HCT116 (cell line): ENCODE results near the gene MT2A. TPM values are rescaled to one million over a fixed set of nuclear protein-coding genes. Genes with fewer than 3 reads are reported as not detected.

Experiments used
- ATAC-seq: fragments of 200-7000 bp; cut with Tn5 transposase; 2 replicates; pipeline ENCODE4 v1.9.1; 2020; ENCODE audit warnings: mild to moderate bottlenecking, moderate library complexity
- BruUV-seq: library from RNA; stranded (reverse); fragments of 400-500 nt; replicated peaks from 2 replicates; lab custom pipeline; 2021; lab: Mats Ljungman, UMichigan
- CTCF ChIA-PET: fragments of 300-600 bp; sonication (Branson Sonifier 250); formaldehyde crosslinking; loops from one replicate; lab custom pipeline; 2021; ENCODE audit warnings: antibody characterized with exemption; lab: Charles Lee
- POLR2A ChIA-PET: fragments of 300-600, 350-600 bp; sonication (Branson Sonifier 250); formaldehyde crosslinking; loops from one replicate; lab custom pipeline; 2021; ENCODE audit warnings: antibody characterized with exemption; lab: Charles Lee
- RAD21 ChIA-PET, 2 experiments: fragments of 300-600 bp; sonication (Branson Sonifier 250); formaldehyde crosslinking; loops; one replicate each; lab custom pipeline; 2023; ENCODE audit warnings: low total read pairs in 2 of 2; ENCODE audit not compliant: uncharacterized antibody in 2 of 2, unreplicated experiment in 2 of 2, low non-redundant PET in 1 of 2; lab: Charles Lee
- DNase-seq: peaks from one replicate; pipeline ENCODE4 v3.0.0-alpha.2; 2010; ENCODE audit warnings: low read depth, low spot score
- H2AFZ ChIP-seq: fragments of 200-600 bp; shearing (Covaris generic), sonication (generic); 2 replicates; pipeline ENCODE4 v1.6.1; 2017; ENCODE audit warnings: low read depth, mixed run types, mixed read lengths, antibody characterized with exemption, low read length; ENCODE audit not compliant: poor library complexity, severe bottlenecking
- H3K27ac ChIP-seq: 2 replicates; pipeline ENCODE4 v1.5.1; 2012; ENCODE audit warnings: low read depth, low read length
- H3K27me3 ChIP-seq: fragments of 200-600 bp; sonication (generic); 2 replicates; pipeline ENCODE4 v1.6.1; 2016; ENCODE audit warnings: mixed run types, low read length, mixed read lengths; ENCODE audit not compliant: insufficient read depth
- H3K36me3 ChIP-seq, 2 experiments: fragments of 200-500 bp in 1 of 2; fragments of 200-600 bp in 1 of 2; sonication (Bioruptor generic) in 1 of 2; sonication (generic) in 1 of 2; 2 replicates each; pipeline versions ENCODE4 v1.5.1 to v1.6.1; 2014 to 2016; ENCODE audit warnings: low read length in 2 of 2, inconsistent platforms in 1 of 2, mixed read lengths in 1 of 2, mixed run types in 1 of 2; ENCODE audit not compliant: insufficient read depth in 2 of 2, control insufficient read depth in 1 of 2
- H3K4me1 ChIP-seq, 2 experiments: fragments of 200-600 bp in 1 of 2; sonication (generic) in 1 of 2; 2 replicates each; pipeline versions ENCODE4 v1.5.1 to v1.6.1; 2012 to 2017; ENCODE audit warnings: low read length in 2 of 2, inconsistent platforms in 1 of 2, mild to moderate bottlenecking in 1 of 2, mixed read lengths in 1 of 2, mixed run types in 1 of 2, moderate library complexity in 1 of 2; ENCODE audit not compliant: insufficient read depth in 2 of 2, control insufficient read depth in 1 of 2
- H3K4me2 ChIP-seq: fragments of 200-600 bp; sonication (generic); 2 replicates; pipeline ENCODE4 v1.6.1; 2017; ENCODE audit warnings: mixed run types, low read length, mixed read lengths
- H3K4me3 ChIP-seq, 2 experiments: fragments of 200-600 bp in 1 of 2; sonication (generic) in 1 of 2; replicated peaks in 1 of 2; 2 replicates each; pipeline ENCODE4 v1.5.1; 2011 to 2016; ENCODE audit warnings: low read length in 2 of 2, control low read depth in 1 of 2, low read depth in 1 of 2, mild to moderate bottlenecking in 1 of 2, mixed read lengths in 1 of 2, mixed run types in 1 of 2
- H3K79me2 ChIP-seq: fragments of 200-600 bp; sonication (generic); 2 replicates; pipeline ENCODE4 v1.6.1; 2017; ENCODE audit warnings: mild to moderate bottlenecking, mixed run types, low read length, moderate library complexity, mixed read lengths; ENCODE audit not compliant: insufficient read depth
- H3K9ac ChIP-seq: fragments of 200-600 bp; sonication (generic); 2 replicates; pipeline ENCODE4 v1.6.1; 2016; ENCODE audit warnings: low read length, mixed read lengths
- H3K9me2 ChIP-seq: fragments of 200-600 bp; sonication (generic), shearing (Covaris generic); 2 replicates; pipeline ENCODE4 v1.6.1; 2017; ENCODE audit warnings: mixed run types, mild to moderate bottlenecking, moderate library complexity; ENCODE audit not compliant: insufficient read depth
- H3K9me3 ChIP-seq, 2 experiments: fragments of 200-500 bp in 1 of 2; fragments of 200-600 bp in 1 of 2; sonication (Bioruptor generic) in 1 of 2; sonication (generic) in 1 of 2; 2 replicates each; pipeline ENCODE4 v1.6.1; 2014 to 2017; ENCODE audit warnings: low read length in 2 of 2, mixed read lengths in 2 of 2, inconsistent platforms in 1 of 2, low read depth in 1 of 2, mild to moderate bottlenecking in 1 of 2, mixed run types in 1 of 2, moderate library complexity in 1 of 2; ENCODE audit not compliant: control insufficient read depth in 1 of 2, insufficient read depth in 1 of 2
- H4K20me1 ChIP-seq: fragments of 200-600 bp; sonication (generic), shearing (Covaris generic); 2 replicates; pipeline ENCODE4 v1.6.1; 2017; ENCODE audit warnings: mixed run types, mild to moderate bottlenecking, moderate library complexity; ENCODE audit not compliant: insufficient read depth
- CBX3 ChIP-seq: IDR thresholded peaks from 2 replicates; pipeline ENCODE4 v1.6.1; 2012; ENCODE audit warnings: low read depth
- CEBPB ChIP-seq: IDR thresholded peaks from 2 replicates; pipeline ENCODE4 v1.6.1; 2012; ENCODE audit warnings: low read depth
- EGR1 ChIP-seq: IDR thresholded peaks from 2 replicates; pipeline ENCODE4 v1.6.1; 2012; ENCODE audit warnings: low read depth
- EZH2 ChIP-seq: fragments of 200-600 bp; sonication (generic); IDR thresholded peaks from 2 replicates; pipeline ENCODE4 v1.6.1; 2017; ENCODE audit warnings: antibody characterized with exemption, mixed run types
- EZH2phosphoT487 ChIP-seq: fragments of 200-600 bp; IDR thresholded peaks from 2 replicates; pipeline ENCODE4 v1.6.1; 2018; ENCODE audit warnings: antibody characterized with exemption, borderline replicate concordance
- FOSL1 ChIP-seq: IDR thresholded peaks from 2 replicates; pipeline ENCODE4 v1.6.1; 2012; ENCODE audit warnings: low read depth
- JUND ChIP-seq: IDR thresholded peaks from 2 replicates; pipeline ENCODE4 v1.6.1; 2012
- POLR2AphosphoS5 ChIP-seq: IDR thresholded peaks from 2 replicates; pipeline ENCODE4 v1.6.1; 2011; ENCODE audit warnings: mild to moderate bottlenecking, low read depth, low read length, moderate library complexity
- RAD21 ChIP-seq: IDR thresholded peaks from 2 replicates; pipeline ENCODE4 v1.6.1; 2012; ENCODE audit warnings: low read depth, mild to moderate bottlenecking
- SIN3A ChIP-seq: IDR thresholded peaks from 2 replicates; pipeline ENCODE4 v1.6.1; 2012; ENCODE audit warnings: low read depth
- SRF ChIP-seq: IDR thresholded peaks from 2 replicates; pipeline ENCODE4 v1.6.1; 2012; ENCODE audit warnings: low read depth
- TCF7L2 ChIP-seq: IDR thresholded peaks from 2 replicates; pipeline ENCODE4 v1.7.0; 2011; ENCODE audit warnings: borderline replicate concordance, inconsistent platforms; ENCODE audit not compliant: insufficient read depth, insufficient read length; ENCODE audit errors: extremely low read depth
- ZFX ChIP-seq: fragments of 450-650 bp; IDR thresholded peaks from 2 replicates; pipeline ENCODE4 v1.6.1; 2017
- ZNF274 ChIP-seq: fragments of 200-500 bp; sonication (Bioruptor generic); IDR thresholded peaks from 2 replicates; pipeline ENCODE4 v1.6.1; 2014; ENCODE audit warnings: mild to moderate bottlenecking, low read depth, low read length, inconsistent platforms
- intact Hi-C: fragments of 100-400 bp; cut with micrococcal nuclease; formaldehyde crosslinking; loops from 2 replicates; pipeline ENCODE4 v1.10.0; 2022
- total RNA-seq: library from RNA; stranded (reverse); gene quantifications from one replicate; pipeline ENCODE4 v1.2.1, GENCODE V29; 2021; ENCODE audit not compliant: unreplicated experiment
- TF ChIP-seq, protein P1 (sequence below): IDR thresholded peaks from 2 replicates; pipeline ENCODE4 v1.6.1; 2012
- TF ChIP-seq, protein P2 (sequence below), 3 experiments: fragments of 200-600 bp in 1 of 3; sonication (generic) in 1 of 3; IDR thresholded peaks in 2 of 3; conservative IDR thresholded peaks in 1 of 3; 2 replicates each; pipeline ENCODE4 v1.5.1; 2012 to 2017; ENCODE audit warnings: low read depth in 2 of 3, low read length in 2 of 3, antibody characterized with exemption in 1 of 3, borderline replicate concordance in 1 of 3, control low read depth in 1 of 3, mild to moderate bottlenecking in 1 of 3, mixed read lengths in 1 of 3, mixed run types in 1 of 3, moderate library complexity in 1 of 3; ENCODE audit not compliant: insufficient read depth in 1 of 3
- TF ChIP-seq, protein P3 (sequence below): IDR thresholded peaks from 2 replicates; pipeline ENCODE4 v1.6.1; 2012
- TF ChIP-seq, protein P4 (sequence below): IDR thresholded peaks from 2 replicates; pipeline ENCODE4 v1.6.1; 2012; ENCODE audit warnings: low read depth
- TF ChIP-seq, protein P5 (sequence below): IDR thresholded peaks from 2 replicates; pipeline ENCODE4 v1.6.1; 2011; ENCODE audit warnings: mild to moderate bottlenecking, low read length, moderate library complexity; ENCODE audit not compliant: insufficient replicate concordance; ENCODE audit errors: extremely low read depth

The MT2A gene
- total RNA-seq, 1 experiment from 2014 or later: 710 TPM

DNA sequence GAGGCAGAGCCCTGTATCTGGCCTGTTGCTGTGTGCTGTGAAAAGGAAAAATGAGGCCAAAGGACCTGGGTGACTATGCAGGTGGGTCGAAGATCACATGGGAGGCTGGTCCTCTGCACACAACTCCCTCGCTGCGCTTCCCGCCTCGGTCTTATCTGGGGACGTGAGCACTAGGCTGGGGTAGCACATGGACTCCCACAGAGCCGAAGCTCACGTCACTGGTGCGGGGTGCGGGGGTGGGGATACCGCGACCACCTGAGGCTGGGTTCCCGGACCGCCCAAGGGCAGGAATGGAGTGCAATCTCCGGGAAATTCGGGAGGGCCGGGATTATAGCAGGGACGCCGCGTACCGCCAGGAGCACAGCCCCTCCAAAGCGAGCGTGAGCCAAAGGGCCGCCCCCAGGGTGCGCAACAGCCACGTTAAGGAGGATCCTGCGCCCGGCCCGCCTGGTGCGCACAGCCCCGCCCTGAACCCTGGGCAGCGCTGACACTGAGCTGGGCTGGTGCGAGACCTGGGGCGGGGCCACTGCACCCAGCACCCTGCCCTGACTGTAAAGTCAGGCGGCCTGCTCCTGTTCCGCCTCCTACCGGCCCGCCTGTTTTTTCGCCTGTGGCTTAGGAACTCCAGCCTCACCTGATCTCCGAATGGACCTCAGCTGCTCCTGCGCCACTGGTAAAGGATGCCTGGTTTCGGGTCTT, 34.8 kb downstream of the MT2A start:
- H3K36me3 ChIP-seq: no peaks in the 10 kb centered on the region
- ATAC-seq: peak; percentile 100
- no peaks in the 10 kb centered on the region for H4K20me1 ChIP-seq
- no peak overlapping the region; the same call in 1 of the 2 replicates for H3K27ac ChIP-seq
- peak overlapping the region; percentile 28 to 46 for H3K4me3 ChIP-seq
- H3K27me3 ChIP-seq: no peaks in the 10 kb centered on the region
- CTCF ChIA-PET: interaction anchor here (0.6 to 2.4 kb wide), 10 partner anchors 13 to 1566 kb away, joined by 3 to 11 read pairs (median 3); no protein-coding TSS in a partner anchor
- no peaks in the 10 kb centered on the region for H3K9me2 ChIP-seq
- no peaks in the 10 kb centered on the region for H3K79me2 ChIP-seq
- H3K4me1 ChIP-seq: peaks cover 11 to 21% of the 10 kb centered on the region in 2 experiments
- RAD21 ChIA-PET: interaction anchor here (0.7 to 1.1 kb wide), 3 partner anchors 11 to 59 kb away, joined by 3 to 5 read pairs (median 4); no protein-coding TSS in a partner anchor
- POLR2A ChIA-PET: interaction anchor here (0.8 to 2.8 kb wide), 8 partner anchors 9 to 36 kb away, joined by 3 to 47 read pairs (median 4); partner anchors contain the start of genes MT1E and MT2A
- H3K9me3 ChIP-seq: no peaks in the 10 kb centered on the region
- peak; percentile 78 for DNase-seq
- H3K4me2 ChIP-seq: peak overlapping the region; percentile 72
- intact Hi-C loops: no loop called here
- TSS peak; percentile 69 for BruUV-seq
- H3K9ac ChIP-seq: peak overlapping the region; percentile 43
- peak overlapping the region; percentile 46 for H2AFZ ChIP-seq
- TF ChIP-seq SIN3A: no peak
- TF ChIP-seq, protein P1, sequence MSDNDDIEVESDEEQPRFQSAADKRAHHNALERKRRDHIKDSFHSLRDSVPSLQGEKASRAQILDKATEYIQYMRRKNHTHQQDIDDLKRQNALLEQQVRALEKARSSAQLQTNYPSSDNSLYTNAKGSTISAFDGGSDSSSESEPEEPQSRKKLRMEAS: peak; percentile 83
- TF ChIP-seq, protein P2, sequence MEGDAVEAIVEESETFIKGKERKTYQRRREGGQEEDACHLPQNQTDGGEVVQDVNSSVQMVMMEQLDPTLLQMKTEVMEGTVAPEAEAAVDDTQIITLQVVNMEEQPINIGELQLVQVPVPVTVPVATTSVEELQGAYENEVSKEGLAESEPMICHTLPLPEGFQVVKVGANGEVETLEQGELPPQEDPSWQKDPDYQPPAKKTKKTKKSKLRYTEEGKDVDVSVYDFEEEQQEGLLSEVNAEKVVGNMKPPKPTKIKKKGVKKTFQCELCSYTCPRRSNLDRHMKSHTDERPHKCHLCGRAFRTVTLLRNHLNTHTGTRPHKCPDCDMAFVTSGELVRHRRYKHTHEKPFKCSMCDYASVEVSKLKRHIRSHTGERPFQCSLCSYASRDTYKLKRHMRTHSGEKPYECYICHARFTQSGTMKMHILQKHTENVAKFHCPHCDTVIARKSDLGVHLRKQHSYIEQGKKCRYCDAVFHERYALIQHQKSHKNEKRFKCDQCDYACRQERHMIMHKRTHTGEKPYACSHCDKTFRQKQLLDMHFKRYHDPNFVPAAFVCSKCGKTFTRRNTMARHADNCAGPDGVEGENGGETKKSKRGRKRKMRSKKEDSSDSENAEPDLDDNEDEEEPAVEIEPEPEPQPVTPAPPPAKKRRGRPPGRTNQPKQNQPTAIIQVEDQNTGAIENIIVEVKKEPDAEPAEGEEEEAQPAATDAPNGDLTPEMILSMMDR (IDR thresholded peaks at IDR 0.05 in 2 of 3, conservative IDR thresholded peaks at IDR 0.05 in 1 of 3; ENCODE audit: borderline replicate concordance in 1 of 3, insufficient read depth in 1 of 3, low read depth in 2 of 3, low read length in 2 of 3): peak; percentile 43 to 51 (median 50); a peak in 5 of 6 replicates
- TF ChIP-seq, protein P3, sequence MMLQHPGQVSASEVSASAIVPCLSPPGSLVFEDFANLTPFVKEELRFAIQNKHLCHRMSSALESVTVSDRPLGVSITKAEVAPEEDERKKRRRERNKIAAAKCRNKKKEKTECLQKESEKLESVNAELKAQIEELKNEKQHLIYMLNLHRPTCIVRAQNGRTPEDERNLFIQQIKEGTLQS: no peak
- TF ChIP-seq, protein P4, sequence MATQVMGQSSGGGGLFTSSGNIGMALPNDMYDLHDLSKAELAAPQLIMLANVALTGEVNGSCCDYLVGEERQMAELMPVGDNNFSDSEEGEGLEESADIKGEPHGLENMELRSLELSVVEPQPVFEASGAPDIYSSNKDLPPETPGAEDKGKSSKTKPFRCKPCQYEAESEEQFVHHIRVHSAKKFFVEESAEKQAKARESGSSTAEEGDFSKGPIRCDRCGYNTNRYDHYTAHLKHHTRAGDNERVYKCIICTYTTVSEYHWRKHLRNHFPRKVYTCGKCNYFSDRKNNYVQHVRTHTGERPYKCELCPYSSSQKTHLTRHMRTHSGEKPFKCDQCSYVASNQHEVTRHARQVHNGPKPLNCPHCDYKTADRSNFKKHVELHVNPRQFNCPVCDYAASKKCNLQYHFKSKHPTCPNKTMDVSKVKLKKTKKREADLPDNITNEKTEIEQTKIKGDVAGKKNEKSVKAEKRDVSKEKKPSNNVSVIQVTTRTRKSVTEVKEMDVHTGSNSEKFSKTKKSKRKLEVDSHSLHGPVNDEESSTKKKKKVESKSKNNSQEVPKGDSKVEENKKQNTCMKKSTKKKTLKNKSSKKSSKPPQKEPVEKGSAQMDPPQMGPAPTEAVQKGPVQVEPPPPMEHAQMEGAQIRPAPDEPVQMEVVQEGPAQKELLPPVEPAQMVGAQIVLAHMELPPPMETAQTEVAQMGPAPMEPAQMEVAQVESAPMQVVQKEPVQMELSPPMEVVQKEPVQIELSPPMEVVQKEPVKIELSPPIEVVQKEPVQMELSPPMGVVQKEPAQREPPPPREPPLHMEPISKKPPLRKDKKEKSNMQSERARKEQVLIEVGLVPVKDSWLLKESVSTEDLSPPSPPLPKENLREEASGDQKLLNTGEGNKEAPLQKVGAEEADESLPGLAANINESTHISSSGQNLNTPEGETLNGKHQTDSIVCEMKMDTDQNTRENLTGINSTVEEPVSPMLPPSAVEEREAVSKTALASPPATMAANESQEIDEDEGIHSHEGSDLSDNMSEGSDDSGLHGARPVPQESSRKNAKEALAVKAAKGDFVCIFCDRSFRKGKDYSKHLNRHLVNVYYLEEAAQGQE: no peak
- TF ChIP-seq EZH2phosphoT487: no peak
- TF ChIP-seq ZNF274: no peak
- no peak for TF ChIP-seq JUND
- TF ChIP-seq FOSL1: no peak
- TF ChIP-seq CBX3: no peak
- TF ChIP-seq ZFX: no peak
- no peak for TF ChIP-seq EGR1
- TF ChIP-seq RAD21: peak; percentile 81
- no peak for TF ChIP-seq SRF
- no peak for TF ChIP-seq EZH2
- TF ChIP-seq TCF7L2: no peak
- TF ChIP-seq CEBPB: no peak
- TF ChIP-seq, protein P5, sequence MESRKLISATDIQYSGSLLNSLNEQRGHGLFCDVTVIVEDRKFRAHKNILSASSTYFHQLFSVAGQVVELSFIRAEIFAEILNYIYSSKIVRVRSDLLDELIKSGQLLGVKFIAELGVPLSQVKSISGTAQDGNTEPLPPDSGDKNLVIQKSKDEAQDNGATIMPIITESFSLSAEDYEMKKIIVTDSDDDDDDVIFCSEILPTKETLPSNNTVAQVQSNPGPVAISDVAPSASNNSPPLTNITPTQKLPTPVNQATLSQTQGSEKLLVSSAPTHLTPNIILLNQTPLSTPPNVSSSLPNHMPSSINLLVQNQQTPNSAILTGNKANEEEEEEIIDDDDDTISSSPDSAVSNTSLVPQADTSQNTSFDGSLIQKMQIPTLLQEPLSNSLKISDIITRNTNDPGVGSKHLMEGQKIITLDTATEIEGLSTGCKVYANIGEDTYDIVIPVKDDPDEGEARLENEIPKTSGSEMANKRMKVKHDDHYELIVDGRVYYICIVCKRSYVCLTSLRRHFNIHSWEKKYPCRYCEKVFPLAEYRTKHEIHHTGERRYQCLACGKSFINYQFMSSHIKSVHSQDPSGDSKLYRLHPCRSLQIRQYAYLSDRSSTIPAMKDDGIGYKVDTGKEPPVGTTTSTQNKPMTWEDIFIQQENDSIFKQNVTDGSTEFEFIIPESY: no peak
- TF ChIP-seq POLR2AphosphoS5: peak; percentile 50
